ENCODE data around the gene CRAMP1.
"Not testable (repeated sequence)": the region's sequence is repeated elsewhere in the genome, so short reads cannot be mapped to it uniquely, and the experiment has no call there.

CRAMP1 gene

GRCh38 chr16:1719559-1720229 is 107.5 kb downstream of the CRAMP1 start:
- not testable (repeated sequence) for H3K27ac ChIP-seq (ENCODE audit: low read depth, low read length); H3K4me3 ChIP-seq (ENCODE audit: low read depth in 1 of 2, low read length in 2 of 2)

GRCh38 chr16:1721372-1721771 is 109.2 kb downstream of the CRAMP1 start:
- H3K27ac ChIP-seq (ENCODE audit: low read depth, low read length): no peak overlapping the region

More at GRCh38 chr16:1719559-1720229, 107.5 kb downstream of the CRAMP1 start:
- not testable (repeated sequence) for H3K4me1 ChIP-seq (ENCODE audit: control insufficient read depth in 1 of 2, insufficient read depth in 2 of 2, low read length in 2 of 2); H3K9ac ChIP-seq (ENCODE audit: low read depth in 1 of 2, low read length in 2 of 2); H3K9me3 ChIP-seq (ENCODE audit: control insufficient read depth in 1 of 2, low read length in 2 of 2); H3K36me3 ChIP-seq (ENCODE audit: control insufficient read depth in 1 of 2, insufficient read depth in 2 of 2, low read length in 2 of 2); H3K27me3 ChIP-seq (ENCODE audit: control insufficient read depth in 1 of 2, insufficient read depth in 2 of 2, low read length in 2 of 2)

GRCh38 chr16:1723450-1724147 is 111.4 kb downstream of the CRAMP1 start:
- peaks cover 6 to 36% of the 10 kb centered on the region in 2 donors for H3K36me3 ChIP-seq (ENCODE audit: control insufficient read depth in 1 of 2, insufficient read depth in 2 of 2, low read length in 2 of 2)
- H3K27ac ChIP-seq (ENCODE audit: low read depth, low read length): no peak overlapping the region
- H3K4me3 ChIP-seq (ENCODE audit: low read depth in 1 of 2, low read length in 2 of 2): no peak overlapping the region
- no peaks in the 10 kb centered on the region for H3K9me3 ChIP-seq (ENCODE audit: control insufficient read depth in 1 of 2, low read length in 2 of 2)
- no peak overlapping the region for H3K9ac ChIP-seq (ENCODE audit: low read depth in 1 of 2, low read length in 2 of 2)
- H3K4me1 ChIP-seq (ENCODE audit: control insufficient read depth in 1 of 2, insufficient read depth in 2 of 2, low read length in 2 of 2): peaks cover 7 to 8% of the 10 kb centered on the region in 2 donors
- H3K27me3 ChIP-seq (ENCODE audit: control insufficient read depth in 1 of 2, insufficient read depth in 2 of 2, low read length in 2 of 2): no peaks in the 10 kb centered on the region

More at GRCh38 chr16:1721372-1721771, 109.2 kb downstream of the CRAMP1 start:
- Histone ChIP-seq H3K9me3 (ENCODE audit: control insufficient read depth in 1 of 2, low read length in 2 of 2) (no peaks in the 10 kb centered on the region), H3K4me3 (ENCODE audit: low read depth in 1 of 2, low read length in 2 of 2) (no peak overlapping the region), H3K36me3 (ENCODE audit: control insufficient read depth in 1 of 2, insufficient read depth in 2 of 2, low read length in 2 of 2) (peaks cover 0 to 14% of the 10 kb centered on the region in 2 donors), H3K4me1 (ENCODE audit: control insufficient read depth in 1 of 2, insufficient read depth in 2 of 2, low read length in 2 of 2) (peaks cover 7 to 8% of the 10 kb centered on the region in 2 donors), H3K9ac (ENCODE audit: low read depth in 1 of 2, low read length in 2 of 2) (no peak overlapping the region), H3K27me3 (ENCODE audit: control insufficient read depth in 1 of 2, insufficient read depth in 2 of 2, low read length in 2 of 2) (no peaks in the 10 kb centered on the region)

GRCh38 chr16:1724491-1724890 is 112.3 kb downstream of the CRAMP1 start:
- Histone ChIP-seq H3K27me3 (ENCODE audit: control insufficient read depth in 1 of 2, insufficient read depth in 2 of 2, low read length in 2 of 2) (no peaks in the 10 kb centered on the region), H3K4me1 (ENCODE audit: control insufficient read depth in 1 of 2, insufficient read depth in 2 of 2, low read length in 2 of 2) (peaks cover 7 to 8% of the 10 kb centered on the region in 2 donors), H3K9me3 (ENCODE audit: control insufficient read depth in 1 of 2, low read length in 2 of 2) (no peaks in the 10 kb centered on the region), H3K27ac (ENCODE audit: low read depth, low read length) (no peak overlapping the region), H3K36me3 (ENCODE audit: control insufficient read depth in 1 of 2, insufficient read depth in 2 of 2, low read length in 2 of 2) (peaks cover 6 to 44% of the 10 kb centered on the region in 2 donors), H3K9ac (ENCODE audit: low read depth in 1 of 2, low read length in 2 of 2) (no peak overlapping the region), H3K4me3 (ENCODE audit: low read depth in 1 of 2, low read length in 2 of 2) (no peak overlapping the region)

- no peak overlapping the region for H3K4me3 ChIP-seq (ENCODE audit: low read depth in 1 of 2, low read length in 2 of 2)
- no peaks in the 10 kb centered on the region for H3K9me3 ChIP-seq (ENCODE audit: control insufficient read depth in 1 of 2, low read length in 2 of 2)
- no peak overlapping the region for H3K27ac ChIP-seq (ENCODE audit: low read depth, low read length)
- no peaks in the 10 kb centered on the region for H3K27me3 ChIP-seq (ENCODE audit: control insufficient read depth in 1 of 2, insufficient read depth in 2 of 2, low read length in 2 of 2)
- H3K9ac ChIP-seq (ENCODE audit: low read depth in 1 of 2, low read length in 2 of 2): no peak overlapping the region
- H3K36me3 ChIP-seq (ENCODE audit: control insufficient read depth in 1 of 2, insufficient read depth in 2 of 2, low read length in 2 of 2): peaks cover 6 to 59% of the 10 kb centered on the region in 2 donors
- H3K4me1 ChIP-seq (ENCODE audit: control insufficient read depth in 1 of 2, insufficient read depth in 2 of 2, low read length in 2 of 2): peaks cover 6 to 7% of the 10 kb centered on the region in 2 donors
These were observed 114.7 kb downstream of the CRAMP1 start for GRCh38 chr16:1726661-1727502.

Data from duodenal mucosa (tissue), 2 donors.